ENCODE data around the gene SLC18A2.

SLC18A2 gene

DNA sequence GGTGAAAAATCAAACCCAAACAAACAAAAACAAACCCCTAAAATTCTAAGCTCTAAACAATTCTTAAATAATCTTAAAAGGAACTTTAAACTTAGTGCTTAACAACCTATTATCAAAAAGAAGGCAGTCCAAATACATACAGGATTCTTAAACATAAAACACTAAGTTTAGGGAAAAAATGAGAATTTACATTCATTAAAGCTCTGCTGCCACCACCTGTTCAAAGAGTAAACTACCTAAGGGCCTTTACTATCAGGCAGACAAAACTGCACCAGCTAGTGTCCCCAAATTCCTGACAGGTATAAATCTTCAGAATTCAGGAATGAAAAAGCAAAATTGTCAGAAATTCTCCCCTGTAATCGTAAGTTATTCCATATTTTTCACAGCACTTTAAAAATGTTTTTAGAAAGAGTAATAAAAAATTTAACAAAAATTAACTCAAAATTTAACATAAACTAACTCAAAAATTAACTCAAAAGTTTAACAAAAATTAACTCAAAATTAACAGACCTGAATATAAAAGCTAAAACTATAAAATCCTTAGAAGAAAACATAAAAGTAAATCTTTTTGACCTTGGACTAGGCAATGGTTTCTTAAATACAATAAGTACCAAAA lies 79.2 kb downstream of the SLC18A2 start:
- no peak for DNase-seq

DNA sequence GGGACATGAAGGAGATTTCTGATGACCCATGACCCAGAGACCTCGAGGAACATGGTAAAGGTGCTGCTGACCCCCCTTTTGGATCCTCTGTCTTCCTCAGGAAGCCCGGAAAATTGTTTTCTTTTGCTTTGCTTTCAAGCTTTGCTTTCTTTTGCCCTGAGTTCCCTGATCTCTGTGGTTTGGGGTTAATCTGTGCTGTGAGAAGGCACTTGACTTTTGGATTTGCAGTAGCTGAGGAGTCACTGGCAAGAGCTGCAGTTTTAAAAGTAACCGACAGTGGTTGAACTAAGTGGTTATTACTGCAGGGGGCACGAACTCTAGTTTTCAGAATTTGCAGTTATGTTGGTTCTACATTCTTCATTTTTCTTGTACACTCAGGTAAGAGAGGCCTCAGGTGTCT lies 81.3 kb downstream of the SLC18A2 start:
- DNase-seq, result no peak

DNA sequence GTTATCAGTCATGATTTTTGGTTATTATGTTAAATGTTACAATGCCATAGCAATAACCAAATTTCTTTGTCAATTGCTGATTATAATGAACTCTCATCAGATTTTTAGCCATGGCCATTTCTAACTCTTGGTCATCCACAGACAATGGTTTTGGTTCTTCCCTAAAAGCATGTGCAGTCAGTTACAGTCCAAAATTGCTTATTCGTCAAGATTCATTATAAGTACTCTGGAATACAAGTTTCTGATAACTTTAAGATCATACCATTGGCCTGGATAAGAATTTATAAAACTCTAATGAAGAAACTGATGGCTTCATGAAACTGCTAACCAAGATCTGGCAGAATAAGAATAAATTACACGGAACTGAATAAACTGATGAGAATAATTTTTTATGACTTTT lies 83.5 kb downstream of the SLC18A2 start:
- no peak for DNase-seq

DNA sequence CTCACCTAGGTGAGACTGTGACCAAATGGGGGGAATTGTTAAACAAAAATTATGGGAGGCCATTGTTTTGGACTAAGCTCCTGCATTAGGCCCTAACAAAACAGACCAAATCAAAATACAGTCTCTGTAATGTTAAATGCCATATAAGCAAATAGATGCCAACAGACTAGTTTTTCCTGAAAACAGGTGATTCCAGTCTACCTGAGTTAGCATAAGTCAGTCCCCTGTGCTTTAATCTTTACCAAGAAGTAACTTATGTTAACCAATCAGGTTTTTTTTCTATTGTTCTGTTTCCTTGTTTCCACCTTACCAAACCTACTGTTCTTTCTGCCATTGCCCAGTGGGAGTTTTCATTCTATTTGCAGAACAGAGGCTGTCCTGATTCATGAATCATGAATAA lies 86.3 kb downstream of the SLC18A2 start:
- no peak for DNase-seq
